NCI-H187 (cell line): ENCODE data around the gene NR3C2.
"Not testable (repeated sequence)": the region's sequence is repeated elsewhere in the genome, so short reads cannot be mapped to it uniquely, and the experiment has no call there.

Source experiments
- DNase-seq, 2 experiments: peaks; one replicate each; lab custom pipeline; 2025; lab: John Stamatoyannopoulos, UW

NR3C2 gene

GRCh38 chr4:148108766-148109165 is 333.4 kb downstream of the NR3C2 start:
- DNase-seq, result no peak

DNA sequence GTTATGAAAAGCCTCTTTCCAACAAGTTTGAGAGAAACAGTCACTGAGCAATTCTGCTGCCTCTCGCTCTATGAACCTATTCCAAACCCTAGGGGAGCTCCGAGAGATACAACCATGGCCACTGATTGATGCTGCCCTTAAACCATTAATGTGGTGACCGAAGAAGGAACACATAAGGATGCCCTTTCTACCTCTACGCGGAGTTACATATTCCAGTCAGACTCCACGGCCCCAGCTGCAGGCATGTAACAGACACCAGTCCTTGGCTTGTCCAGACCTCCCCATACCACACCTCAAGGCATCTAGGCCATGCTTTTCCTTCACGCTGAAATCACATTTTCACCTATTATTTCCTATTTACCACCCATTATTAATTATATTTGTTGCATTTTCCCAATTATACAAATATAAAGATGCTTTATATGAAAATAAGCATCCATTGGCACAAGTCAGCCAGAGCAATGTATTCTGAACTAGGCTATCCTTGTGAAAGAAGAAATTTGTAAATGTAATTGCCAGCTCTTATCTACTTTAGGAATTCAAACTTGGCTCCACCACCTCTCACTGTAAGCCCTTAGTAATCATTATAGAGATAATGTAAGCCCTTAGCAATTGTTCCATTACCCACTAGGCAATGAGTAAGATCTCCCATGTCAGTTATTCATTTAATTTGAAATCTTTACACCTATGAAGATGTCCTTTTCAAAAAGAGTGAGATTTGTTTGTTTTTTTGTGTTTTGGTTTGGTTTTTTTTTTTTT is 338.4 kb downstream of the NR3C2 start:
- no peak for DNase-seq

DNA sequence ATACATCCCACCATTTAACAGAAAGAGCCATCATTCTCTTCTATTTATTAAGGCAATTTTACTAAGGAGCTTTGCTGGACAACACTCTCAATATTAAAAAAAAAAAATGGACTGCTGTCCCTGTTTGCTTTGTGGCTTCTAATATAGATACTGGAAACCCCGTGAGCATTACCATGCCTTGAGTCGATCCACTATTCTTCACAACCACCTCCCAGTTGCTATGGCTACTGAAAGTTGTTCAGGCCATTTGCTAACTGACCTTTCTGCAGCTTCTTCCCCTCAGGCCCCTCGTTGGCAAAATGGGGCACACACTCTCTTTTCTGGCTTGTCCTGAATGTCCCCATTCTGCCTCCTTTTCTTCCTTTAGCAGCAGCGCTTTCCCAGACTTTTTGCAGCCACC is 340.4 kb downstream of the NR3C2 start:
- no peak for DNase-seq

GRCh38 chr4:148101235-148101634 is 341.0 kb downstream of the NR3C2 start:
- no peak for DNase-seq

DNA sequence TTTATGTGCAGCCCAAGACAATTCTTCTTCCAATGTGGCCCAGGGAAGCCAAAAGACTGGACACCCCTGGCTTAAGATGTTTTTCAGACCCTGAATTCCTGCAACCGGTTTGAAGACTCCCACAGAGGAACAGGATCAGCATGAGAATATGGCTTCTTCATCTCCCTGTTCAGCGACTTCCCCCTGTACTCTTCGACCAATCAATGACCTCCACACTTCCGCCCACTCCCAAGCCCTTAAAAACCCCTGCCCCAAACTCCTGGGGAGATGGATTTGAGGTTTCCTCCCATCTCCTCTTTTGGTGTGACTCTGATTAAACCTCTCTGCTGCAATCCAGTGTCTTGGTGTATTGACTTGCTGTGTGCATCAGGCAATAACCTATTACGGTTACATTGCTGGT is 344.4 kb downstream of the NR3C2 start:
- no peak for DNase-seq

DNA sequence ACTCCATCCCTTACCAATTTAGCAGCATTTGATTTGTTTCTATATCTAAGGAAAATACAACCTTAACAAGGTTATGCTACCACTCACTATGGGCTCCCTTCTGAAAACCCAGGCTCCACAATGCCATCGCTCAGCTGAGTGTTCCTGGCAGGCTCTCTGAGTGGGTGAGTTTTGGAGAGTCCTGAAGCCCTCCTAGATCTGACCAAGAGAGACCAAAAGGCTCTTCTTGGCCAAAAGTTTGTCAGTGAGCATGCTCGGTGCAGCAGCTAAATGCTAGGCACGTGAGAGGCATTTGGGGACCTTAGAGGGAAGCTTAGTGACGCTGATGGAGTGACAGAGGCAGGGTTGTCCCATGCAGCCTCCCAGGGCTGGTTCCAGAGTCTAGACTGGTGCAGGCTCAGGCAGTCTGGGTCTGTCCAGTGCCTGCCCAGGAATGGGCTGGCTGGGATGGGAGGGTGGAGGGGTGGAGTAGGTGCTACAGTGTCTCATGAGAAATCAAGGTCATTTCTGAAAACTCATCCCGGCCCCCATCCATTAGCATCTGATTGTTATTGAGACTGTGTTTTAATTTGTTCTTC is 346.8 kb downstream of the NR3C2 start:
- DNase-seq, result no peak

GRCh38 chr4:148094149-148094548 is 348.1 kb downstream of the NR3C2 start:
- DNase-seq, result no peak

GRCh38 chr4:148093065-148093464 is 349.1 kb downstream of the NR3C2 start:
- DNase-seq, result no peak

- DNase-seq, result no peak
Measured at GRCh38 chr4:148092316-148093014, 349.7 kb downstream of the NR3C2 start.

DNA sequence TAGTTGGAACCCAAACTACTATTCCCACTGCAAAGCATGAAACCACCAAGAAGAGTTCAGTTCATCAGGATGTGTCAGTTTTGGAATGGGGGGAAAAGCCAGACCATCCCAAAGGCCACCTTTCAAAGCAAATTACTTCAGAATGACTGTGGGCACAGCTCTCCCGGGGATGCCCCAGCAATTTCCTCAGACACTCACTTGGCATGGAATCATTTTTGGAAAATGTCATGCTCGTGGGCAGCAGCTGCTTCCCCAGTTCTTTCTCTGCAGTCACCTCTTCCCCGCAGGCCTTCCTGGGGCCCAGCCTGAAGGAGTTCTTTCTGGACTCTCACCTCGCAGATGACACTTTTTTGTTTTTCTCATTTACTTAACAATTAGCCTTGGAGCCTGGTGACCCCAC is 350.3 kb downstream of the NR3C2 start:
- DNase-seq, result no peak

DNA sequence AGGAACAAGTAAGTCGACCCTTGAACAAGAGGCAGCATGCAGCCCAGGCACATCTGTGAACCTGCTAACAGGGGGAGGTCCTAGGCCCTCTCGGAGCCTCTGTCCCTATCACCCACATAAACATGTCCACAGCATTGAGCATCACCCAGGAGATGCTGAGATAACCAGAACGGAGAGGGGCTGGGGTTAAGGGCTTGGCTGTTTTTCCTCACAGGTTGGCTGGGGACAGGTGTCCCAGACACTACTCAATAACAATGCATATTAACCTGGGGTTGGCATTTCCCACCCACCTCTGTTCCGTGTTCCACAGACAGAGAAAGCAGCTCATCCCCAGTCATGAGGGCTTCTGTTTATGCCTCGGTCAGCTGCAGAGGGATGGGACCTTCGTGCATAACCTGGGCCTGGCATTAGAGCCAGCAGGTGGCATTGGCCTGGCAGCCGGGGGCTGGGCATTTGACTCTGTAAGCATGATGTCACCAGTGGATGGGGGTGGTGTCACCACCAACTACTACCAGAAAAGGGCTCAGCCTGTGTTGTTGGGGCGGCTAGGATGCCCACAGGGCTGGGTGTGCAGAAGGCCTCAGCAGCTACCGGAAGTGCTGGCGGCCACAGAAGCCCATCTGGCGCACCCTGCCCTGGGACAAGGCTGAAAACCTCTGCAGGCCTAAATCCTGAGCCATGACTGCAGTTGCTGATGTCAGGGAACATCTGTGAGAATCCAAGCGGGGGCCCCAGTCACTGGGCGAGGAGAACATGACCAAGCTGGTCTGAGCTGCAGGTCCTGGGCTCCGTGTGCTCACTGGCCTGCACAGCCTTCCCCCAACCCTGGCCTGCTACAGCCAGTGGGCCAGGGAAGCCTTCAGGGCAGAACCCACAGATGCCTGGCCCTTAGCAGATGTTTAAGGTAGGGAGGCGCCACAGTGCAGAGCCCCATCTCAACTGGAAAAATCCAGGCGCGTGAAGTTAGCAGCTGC is 351.4 kb downstream of the NR3C2 start:
- no peak for DNase-seq

- DNase-seq, result no peak
Measured at GRCh38 chr4:148090029-148090428, 352.2 kb downstream of the NR3C2 start.

- DNase-seq, result no peak
Measured at GRCh38 chr4:148089624-148090023, 352.6 kb downstream of the NR3C2 start.

DNA sequence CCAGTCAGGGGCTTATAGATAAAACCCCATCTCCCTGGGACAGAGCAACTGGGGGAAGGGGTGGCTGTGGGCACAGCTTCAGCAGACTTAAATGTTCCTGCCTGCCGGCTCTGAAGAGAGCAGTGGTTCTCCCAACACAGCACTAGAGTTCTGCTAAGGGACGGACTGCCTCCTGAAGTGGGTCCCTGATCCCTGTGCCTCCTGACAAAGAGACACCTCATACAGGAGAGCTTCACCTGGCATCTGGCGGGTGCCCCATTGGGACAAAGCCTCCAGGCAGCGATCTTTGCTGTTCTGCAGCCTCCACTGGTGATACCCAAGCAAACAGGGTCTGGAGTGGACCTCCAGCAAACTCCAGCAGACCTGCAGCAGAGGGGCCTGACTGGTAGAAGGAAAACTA is 359.1 kb downstream of the NR3C2 start:
- not testable (repeated sequence) for DNase-seq

GRCh38 chr4:148081745-148082144 is 360.5 kb downstream of the NR3C2 start:
- no peak for DNase-seq

GRCh38 chr4:148081267-148081666 is 360.9 kb downstream of the NR3C2 start:
- DNase-seq, result no peak

- no peak for DNase-seq
Measured at GRCh38 chr4:148079961-148080360, 362.3 kb downstream of the NR3C2 start.

- DNase-seq, result no peak
Measured at GRCh38 chr4:148078061-148078460, 364.2 kb downstream of the NR3C2 start.

GRCh38 chr4:148077581-148077980 is 364.6 kb downstream of the NR3C2 start:
- no peak for DNase-seq

DNA sequence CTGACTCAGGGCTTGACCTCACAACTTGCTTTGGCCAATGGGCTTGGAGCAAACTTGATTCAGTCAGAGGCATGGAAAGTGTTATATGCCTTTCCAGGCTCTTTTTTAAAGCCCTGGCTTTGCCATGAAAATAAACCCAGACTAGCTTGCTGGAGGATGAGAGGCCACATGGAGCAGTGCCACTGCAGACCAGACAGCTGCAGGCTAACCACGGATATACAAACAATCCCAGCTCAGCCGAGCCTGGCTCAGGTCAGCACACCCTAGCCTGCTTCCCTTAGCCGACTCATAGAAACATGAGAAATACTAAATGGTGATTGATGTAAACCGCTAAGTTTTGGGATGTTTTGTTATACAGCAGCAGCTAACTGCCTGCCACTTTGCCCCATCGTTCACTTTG is 365.2 kb downstream of the NR3C2 start:
- DNase-seq, result no peak

DNA sequence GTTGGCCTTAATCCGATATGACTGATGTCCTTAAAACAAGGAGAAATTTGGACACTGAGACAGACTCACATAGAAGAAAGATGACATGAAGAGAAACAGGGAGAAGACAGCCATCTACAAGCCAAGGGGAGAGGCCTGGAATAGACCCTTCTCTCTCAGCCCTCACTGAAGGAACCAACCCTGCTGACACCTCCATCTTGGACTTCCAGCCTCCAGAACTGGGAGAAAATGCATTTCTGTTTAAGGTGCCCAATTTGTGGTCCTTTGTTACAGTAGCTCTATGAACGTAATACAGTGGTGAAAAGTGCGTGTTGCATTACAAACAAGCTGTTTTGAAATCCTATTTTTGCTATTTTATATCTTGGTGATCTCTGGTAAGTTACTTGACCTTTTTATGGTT is 366.8 kb downstream of the NR3C2 start:
- DNase-seq, result no peak

- DNase-seq, result no peak
Measured at GRCh38 chr4:148074462-148074861, 367.8 kb downstream of the NR3C2 start.
